Forelimb muscle (tissue), 1 donor: ENCODE results near the gene GZMA. TPM values are rescaled to one million over a fixed set of nuclear protein-coding genes. Genes with fewer than 3 reads are reported as not detected.
"Not testable (repeated sequence)": the region's sequence is repeated elsewhere in the genome, so short reads cannot be mapped to it uniquely, and the experiment has no call there.

Experiments used
- DNase-seq: peaks from one replicate; pipeline ENCODE4 v3.0.0-alpha.2; 2013; ENCODE audit warnings: low read depth
- polyA plus RNA-seq: library from polyadenylated mRNA; unstranded; fragments of 120-200 nt; gene quantifications from one replicate; pipeline ENCODE4 v1.2.1, GENCODE V29; 2013; ENCODE audit not compliant: insufficient read length

GZMA gene
- 0.67 TPM for polyA plus RNA-seq

- DNase-seq = no peak
Observed at GRCh38 chr5:55102348-55102747, at the start of gene GZMA. Gene GZMA, plus strand, starts transcription at chr5:55102646. Its CDS starts 37 bp downstream, at chr5:55102683.

GRCh38 chr5:55055183-55055582 is 47.3 kb upstream of the GZMA start:
- DNase-seq = no peak

GRCh38 chr5:55062039-55062779 is 40.2 kb upstream of the GZMA start:
- DNase-seq = no peak

- no peak for DNase-seq
Observed at GRCh38 chr5:55063220-55063863, 39.1 kb upstream of the GZMA start.

GRCh38 chr5:55063899-55064298 is 38.5 kb upstream of the GZMA start:
- no peak for DNase-seq

- DNase-seq = no peak
Observed at GRCh38 chr5:55064523-55064922, 37.9 kb upstream of the GZMA start.

GRCh38 chr5:55066277-55066676 is 36.2 kb upstream of the GZMA start:
- DNase-seq = no peak

GRCh38 chr5:55070968-55071367 is 31.5 kb upstream of the GZMA start:
- DNase-seq = no peak

- DNase-seq = no peak
Observed at GRCh38 chr5:55071413-55071812, 31.0 kb upstream of the GZMA start.

GRCh38 chr5:55072666-55073065 is 29.8 kb upstream of the GZMA start:
- DNase-seq = no peak

GRCh38 chr5:55073211-55073610 is 29.2 kb upstream of the GZMA start:
- DNase-seq = no peak

GRCh38 chr5:55081541-55081940 is 20.9 kb upstream of the GZMA start:
- DNase-seq = no peak

- DNase-seq = not testable (repeated sequence)
Observed at GRCh38 chr5:55089301-55089700, 13.1 kb upstream of the GZMA start.

- DNase-seq = not testable (repeated sequence)
Observed at GRCh38 chr5:55091011-55091410, 11.4 kb upstream of the GZMA start.

- DNase-seq = no peak
Observed at GRCh38 chr5:55096182-55096581, 6.3 kb upstream of the GZMA start.

- DNase-seq = no peak
Observed at GRCh38 chr5:55096861-55097260, 5.6 kb upstream of the GZMA start.

GRCh38 chr5:55101148-55101547 is 1.3 kb upstream of the GZMA start:
- not testable (repeated sequence) for DNase-seq

GRCh38 chr5:55101556-55102276 is 730 bp upstream of the GZMA start:
- no peak for DNase-seq

GRCh38 chr5:55104036-55104772 is 1.8 kb downstream of the GZMA start:
- DNase-seq = no peak

GRCh38 chr5:55104946-55105701 is 2.7 kb downstream of the GZMA start:
- no peak for DNase-seq

GRCh38 chr5:55105976-55106375 is 3.5 kb downstream of the GZMA start:
- DNase-seq = not testable (repeated sequence)
